ENCODE measurements around the gene PHC1. TPM values are rescaled to one million over a fixed set of nuclear protein-coding genes. Genes with fewer than 3 reads are reported as not detected.

Gene PHC1
- total RNA-seq, 4 donors from 2014 or later, result 9.3 to 23.6 (median 15.3) TPM

- H3K36me3 ChIP-seq, result peaks cover 0 to 38% (median 17%) of the 10 kb centered on the region in 4 donors
- intact Hi-C loops (cut with DNase I; ENCODE audit: low total_unique reads), result no loop called here
- H3K4me1 ChIP-seq, result peaks cover 0 to 4% (median 0%) of the 10 kb centered on the region in 4 donors
- TF ChIP-seq EP300 (IDR thresholded peaks at IDR 0.05; ENCODE audit: low read depth), result no peak
- no peak for TF ChIP-seq POLR2AphosphoS5 (IDR thresholded peaks at IDR 0.05)
- TF ChIP-seq POLR2A (IDR thresholded peaks at IDR 0.05), result no peak
- no peak for TF ChIP-seq CTCF (IDR thresholded peaks at IDR 0.05)
- no peak for DNase-seq
- H3K27me3 ChIP-seq, result no peaks in the 10 kb centered on the region
- in situ Hi-C loops (cut with MboI; ENCODE audit: low pct_ligation_motif_present in 1 of 4, low pct_unique_long_range_greater_than_20kb in 1 of 4, low sequenced_read_pairs in 3 of 4), result no loop called here
- no peak overlapping the region for H3K27ac ChIP-seq
- no peak overlapping the region for H3K4me3 ChIP-seq
- 75 to 81% methylated on average over 4 to 5 of the region's 5 CpGs for WGBS, 2 donors (ENCODE audit: low coverage in 1 of 2)
- no peaks in the 10 kb centered on the region for H3K9me3 ChIP-seq
Measured at GRCh38 chr12:8941691-8942478, 27.6 kb downstream of the PHC1 start.

DNA sequence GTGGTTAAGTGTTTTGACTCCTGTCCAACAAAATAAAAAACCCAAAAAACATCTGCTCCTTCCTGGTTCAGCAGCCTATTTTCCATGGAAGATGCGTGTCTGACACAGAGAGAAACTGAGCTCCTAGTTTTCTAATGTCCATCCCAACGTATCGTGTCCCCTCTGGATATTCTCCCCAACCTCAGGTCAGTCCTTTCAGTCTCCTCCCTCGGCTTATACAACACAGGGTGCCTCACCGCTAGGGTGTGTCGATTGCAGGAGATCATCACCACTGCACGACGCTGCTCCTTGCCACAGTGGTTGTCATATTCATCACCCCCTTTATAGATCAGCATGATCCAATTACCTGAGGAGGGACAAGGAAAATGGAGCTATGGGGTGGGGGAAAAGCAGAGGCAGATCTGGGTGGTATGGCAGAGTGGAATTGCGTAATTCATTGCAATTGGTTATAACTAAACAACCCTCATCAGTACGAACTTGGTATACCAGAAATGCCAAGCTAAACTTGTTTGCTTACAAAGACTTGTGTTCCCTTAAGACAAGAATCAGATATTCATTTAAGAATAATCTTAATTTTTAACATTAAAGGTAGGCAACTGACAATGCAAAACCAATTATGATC lies 29.4 kb downstream of the PHC1 start:
- no peak overlapping the region for H3K4me3 ChIP-seq
- no peaks in the 10 kb centered on the region for H3K27me3 ChIP-seq
- in situ Hi-C loops (cut with MboI; ENCODE audit: low pct_ligation_motif_present in 1 of 4, low pct_unique_long_range_greater_than_20kb in 1 of 4, low sequenced_read_pairs in 3 of 4), result no loop called here
- TF ChIP-seq POLR2A (IDR thresholded peaks at IDR 0.05) (no peak), CTCF (IDR thresholded peaks at IDR 0.05) (no peak), EP300 (IDR thresholded peaks at IDR 0.05; ENCODE audit: low read depth) (no peak), POLR2AphosphoS5 (IDR thresholded peaks at IDR 0.05) (no peak)
- no peaks in the 10 kb centered on the region for H3K9me3 ChIP-seq
- no peak overlapping the region for H3K27ac ChIP-seq
- 90 to 91% methylated on average over 10 of the region's 10 CpGs for WGBS, 2 donors (ENCODE audit: low coverage in 1 of 2)
- intact Hi-C loops (cut with DNase I; ENCODE audit: low total_unique reads), result no loop called here
- DNase-seq, result no peak
- peaks cover 0 to 38% (median 17%) of the 10 kb centered on the region in 4 donors for H3K36me3 ChIP-seq
- H3K4me1 ChIP-seq, result peaks cover 5 to 21% (median 12%) of the 10 kb centered on the region in 4 donors

- intact Hi-C loops (cut with DNase I; ENCODE audit: low total_unique reads), result no loop called here
- Histone ChIP-seq H3K27me3 (no peaks in the 10 kb centered on the region), H3K4me3 (no peak overlapping the region), H3K36me3 (peaks cover 0 to 32% (median 14%) of the 10 kb centered on the region in 4 donors), H3K4me1 (peaks cover 7 to 35% (median 16%) of the 10 kb centered on the region in 4 donors), H3K27ac (no peak overlapping the region), H3K9me3 (no peaks in the 10 kb centered on the region)
- WGBS, 2 donors (ENCODE audit: low coverage in 1 of 2), result 51 to 63% methylated on average over 1 of the region's 1 CpG
- in situ Hi-C loops (cut with MboI; ENCODE audit: low pct_ligation_motif_present in 1 of 4, low pct_unique_long_range_greater_than_20kb in 1 of 4, low sequenced_read_pairs in 3 of 4), result no loop called here
- no peak for TF ChIP-seq POLR2A (IDR thresholded peaks at IDR 0.05)
- TF ChIP-seq EP300 (IDR thresholded peaks at IDR 0.05; ENCODE audit: low read depth), result no peak
- no peak for TF ChIP-seq POLR2AphosphoS5 (IDR thresholded peaks at IDR 0.05)
- TF ChIP-seq CTCF (IDR thresholded peaks at IDR 0.05), result no peak
- DNase-seq, result no peak
Measured at GRCh38 chr12:8946733-8947132, 32.4 kb downstream of the PHC1 start.

DNA sequence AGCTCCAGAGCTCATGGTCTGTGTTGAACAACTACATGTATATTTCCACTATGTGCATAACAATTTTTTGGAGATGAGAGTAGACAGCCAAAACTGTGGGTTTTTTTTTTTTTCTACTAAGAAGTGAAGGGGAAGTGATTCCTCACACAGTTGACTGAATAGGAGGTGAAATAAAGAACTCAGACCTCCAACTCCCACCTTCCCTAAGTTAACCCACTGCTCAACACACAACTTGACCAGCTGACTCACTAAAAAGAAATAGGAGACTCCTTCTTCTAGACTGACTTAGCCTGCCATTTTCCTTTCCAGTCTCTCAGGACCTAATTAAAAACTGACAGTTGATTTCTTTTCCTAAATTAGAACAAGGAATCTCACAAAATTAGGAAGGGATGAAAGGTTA lies 33.4 kb downstream of the PHC1 start:
- in situ Hi-C loops (cut with MboI; ENCODE audit: low pct_ligation_motif_present in 1 of 4, low pct_unique_long_range_greater_than_20kb in 1 of 4, low sequenced_read_pairs in 3 of 4), result no loop called here
- H3K9me3 ChIP-seq, result no peaks in the 10 kb centered on the region
- H3K4me1 ChIP-seq, result peaks cover 7 to 35% (median 16%) of the 10 kb centered on the region in 4 donors
- DNase-seq, result no peak
- H3K36me3 ChIP-seq, result peaks cover 0 to 23% (median 9%) of the 10 kb centered on the region in 4 donors
- TF ChIP-seq POLR2A (IDR thresholded peaks at IDR 0.05), result no peak
- H3K4me3 ChIP-seq, result no peak overlapping the region
- no peaks in the 10 kb centered on the region for H3K27me3 ChIP-seq
- intact Hi-C loops (cut with DNase I; ENCODE audit: low total_unique reads), result no loop called here
- no peak overlapping the region for H3K27ac ChIP-seq

All from transverse colon (tissue), 4 donors.